Pancreas (tissue), 10 donors: Measurements from ENCODE around the gene CLN6. TPM values are rescaled to one million over a fixed set of nuclear protein-coding genes. Genes with fewer than 3 reads are reported as not detected.
A peak's percentile ranks its signal among the peaks of the same experiment; 100 is the strongest.

Experiments
- ATAC-seq, 4 donors: fragments of 200-7000 bp; cut with Tn5 transposase; one replicate each; pipeline versions ENCODE4 v1.8.0 to v1.9.1; 2020; ENCODE audit warnings: mild to moderate bottlenecking in 4 of 4, moderate library complexity in 4 of 4
- DNase-seq, 6 donors: peaks; one replicate each; pipeline ENCODE4 v3.0.0-alpha.2; 2020
- FAIRE-seq: peaks from 2 replicates; lab custom pipeline; 2012; peaks lifted over from hg19 to GRCh38; lab: Jason Lieb, UNC
- H3K27ac ChIP-seq, 4 donors: fragments of 200-600 bp; sonication (generic); 1 replicate in 3 of 4; 2 replicates in 1 of 4; pipeline versions ENCODE4 v1.5.0 to v1.8.0; 2020
- H3K27me3 ChIP-seq, 4 donors: fragments of 200-600 bp; one replicate each; pipeline ENCODE4 v1.8.0; 2021
- H3K36me3 ChIP-seq, 3 donors: fragments of 200-600 bp; sonication (generic) in 1 of 3; one replicate each; pipeline versions ENCODE4 v1.5.0 to v1.8.0; 2020 to 2021
- H3K4me1 ChIP-seq, 3 donors: fragments of 200-600 bp; one replicate each; pipeline ENCODE4 v1.8.0; 2021
- H3K4me3 ChIP-seq, 4 donors: fragments of 200-600 bp; sonication (generic) in 2 of 4; one replicate each; pipeline versions ENCODE4 v1.5.0 to v1.8.0; 2020 to 2021
- H3K9me3 ChIP-seq, 4 donors: fragments of 200-600 bp; one replicate each; pipeline ENCODE4 v1.8.0; 2021
- WGBS, 2 donors: extraction: QIAGEN DNeasy Blood & Tissue Kit; methylation state at CpG; one replicate each; pipeline ENCODE4 v1.1.7; 2013; 5-methylcytosine and 5-hydroxymethylcytosine counted together
- intact Hi-C, 3 donors: fragments of 100-400 bp; cut with DNase I; formaldehyde crosslinking; loops; one replicate each; pipeline versions ENCODE4 v1.11.1 to v1.14.2; 2022
- polyA plus RNA-seq, 2 donors: library from polyadenylated mRNA; stranded (reverse); fragments of 200-250 nt; gene quantifications; one replicate each; pipeline ENCODE4 v1.2.3, GENCODE V29; 2013
- total RNA-seq, 6 donors: library from RNA; stranded (reverse); fragmentation: NEBNext Ultra II Directional in 4 of 6; extraction: Animal tissue kit (Norgen Biotek cat#: 25700) in 4 of 6; gene quantifications; one replicate each; pipeline versions ENCODE4 v1.2.1 to v1.2.4, GENCODE V29; 2021 to 2023
- TF ChIP-seq, protein P1 (sequence below), 4 donors: fragments of 200-600 bp; sonication (generic) in 3 of 4; IDR thresholded peaks; one replicate each; pipeline versions ENCODE4 v1.5.0 to v1.8.0; 2021; ENCODE audit warnings: antibody characterized with exemption in 4 of 4
- donor health status: healthy with polysubstance abuse.
- donor health status: DM: no; HTN: no; CAD: no; lungs with moderate emphysema.
- donor health status: DM: no; HTN: no; CAD: no.
- donor health status: control.
- donor health status: control.
- donor health status: Bipolar disorder and iron deficiency.
- donor health status: DM: yes; HTN: yes; CAD: no.
- donor health status: DM: no; HTN: no; CAD: no.
- donor health status: DM: no; HTN: no; CAD: no.
- donor health status: DM: yes; HTN: yes; CAD: no.

Gene CLN6
- total and polyA plus RNA-seq, 8 donors = 10.6 to 23.3 (median 13.6) TPM

DNA sequence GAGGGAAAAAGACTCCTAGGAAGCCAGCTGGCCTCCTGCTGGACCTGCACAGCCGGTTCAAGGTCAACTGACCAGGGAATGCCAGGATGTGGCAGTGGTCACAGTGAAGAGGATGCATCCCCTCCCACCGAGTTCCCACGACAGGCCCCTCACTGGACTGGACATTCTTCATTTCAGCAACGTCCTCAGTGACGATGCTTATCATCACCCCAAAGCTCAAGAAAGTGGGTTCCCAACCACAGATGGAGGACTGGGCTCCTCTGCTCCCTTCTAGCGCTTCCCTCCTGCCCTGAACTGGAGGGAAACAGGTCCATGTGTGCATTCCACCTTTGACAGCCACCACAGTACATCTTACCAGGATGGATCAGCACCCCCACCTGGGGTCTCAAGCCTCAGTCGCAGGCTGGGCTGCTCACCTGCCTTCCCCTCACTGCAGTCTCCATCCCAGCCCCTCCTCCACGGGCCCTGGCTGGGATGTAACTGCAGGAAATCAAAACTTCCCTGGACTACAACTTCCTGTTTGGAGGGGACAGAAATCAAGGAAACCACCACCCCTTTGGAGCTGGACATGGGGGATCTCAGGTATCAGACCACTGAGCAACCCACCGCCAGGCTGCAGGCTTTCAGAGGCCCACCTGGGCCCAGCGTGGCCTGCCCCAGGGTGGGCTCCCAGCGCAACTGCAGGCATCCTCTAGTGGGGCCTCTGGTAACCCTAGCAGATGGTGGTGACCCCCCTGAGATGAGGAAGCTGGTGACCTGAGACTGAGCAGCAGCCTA is 31.7 kb downstream of the CLN6 start:
- FAIRE-seq (no peak), DNase-seq (no peak), ATAC-seq (no peak)
- H3K4me1 ChIP-seq = peaks cover 0 to 5% (median 0%) of the 10 kb centered on the region in 3 donors
- H3K9me3 ChIP-seq = no peaks in the 10 kb centered on the region
- 81 to 84% methylated on average over 11 of the region's 11 CpGs for WGBS, 2 donors
- H3K4me3 ChIP-seq = no peak overlapping the region
- H3K27ac ChIP-seq = no peak overlapping the region
- H3K36me3 ChIP-seq = peaks cover 0 to 5% (median 0%) of the 10 kb centered on the region in 3 donors
- TF ChIP-seq, protein P1, sequence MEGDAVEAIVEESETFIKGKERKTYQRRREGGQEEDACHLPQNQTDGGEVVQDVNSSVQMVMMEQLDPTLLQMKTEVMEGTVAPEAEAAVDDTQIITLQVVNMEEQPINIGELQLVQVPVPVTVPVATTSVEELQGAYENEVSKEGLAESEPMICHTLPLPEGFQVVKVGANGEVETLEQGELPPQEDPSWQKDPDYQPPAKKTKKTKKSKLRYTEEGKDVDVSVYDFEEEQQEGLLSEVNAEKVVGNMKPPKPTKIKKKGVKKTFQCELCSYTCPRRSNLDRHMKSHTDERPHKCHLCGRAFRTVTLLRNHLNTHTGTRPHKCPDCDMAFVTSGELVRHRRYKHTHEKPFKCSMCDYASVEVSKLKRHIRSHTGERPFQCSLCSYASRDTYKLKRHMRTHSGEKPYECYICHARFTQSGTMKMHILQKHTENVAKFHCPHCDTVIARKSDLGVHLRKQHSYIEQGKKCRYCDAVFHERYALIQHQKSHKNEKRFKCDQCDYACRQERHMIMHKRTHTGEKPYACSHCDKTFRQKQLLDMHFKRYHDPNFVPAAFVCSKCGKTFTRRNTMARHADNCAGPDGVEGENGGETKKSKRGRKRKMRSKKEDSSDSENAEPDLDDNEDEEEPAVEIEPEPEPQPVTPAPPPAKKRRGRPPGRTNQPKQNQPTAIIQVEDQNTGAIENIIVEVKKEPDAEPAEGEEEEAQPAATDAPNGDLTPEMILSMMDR (IDR thresholded peaks at IDR 0.05) = no peak
- intact Hi-C loops = no loop called here
- H3K27me3 ChIP-seq = no peaks in the 10 kb centered on the region

DNA sequence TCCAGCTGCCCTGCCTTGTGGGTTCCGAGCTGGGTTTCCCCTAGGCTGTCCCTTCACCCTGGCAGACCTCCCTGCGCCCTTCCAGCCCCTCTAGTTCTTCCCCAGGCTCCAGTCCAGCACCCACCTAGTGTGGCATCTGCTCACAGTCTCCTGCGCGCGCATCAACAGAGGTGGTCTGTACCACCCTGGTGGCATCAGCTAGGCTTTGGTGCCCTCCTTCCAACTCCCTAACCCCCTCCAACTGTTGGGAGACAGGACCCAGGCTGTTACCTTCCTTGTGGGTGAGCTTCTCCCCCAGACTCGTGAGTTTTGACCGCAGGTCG is 32.4 kb downstream of the CLN6 start:
- no peaks in the 10 kb centered on the region for H3K9me3 ChIP-seq
- TF ChIP-seq, protein P1 (IDR thresholded peaks at IDR 0.05) = no peak
- peaks cover 0 to 5% (median 0%) of the 10 kb centered on the region in 3 donors for H3K4me1 ChIP-seq
- DNase-seq (no peak), ATAC-seq (no peak), FAIRE-seq (no peak)
- H3K36me3 ChIP-seq = peaks cover 0 to 8% (median 0%) of the 10 kb centered on the region in 3 donors
- H3K27me3 ChIP-seq = no peaks in the 10 kb centered on the region
- no peak overlapping the region for H3K4me3 ChIP-seq
- 95% methylated on average over 7 to 8 of the region's 8 CpGs for WGBS, 2 donors
- intact Hi-C loops = no loop called here
- H3K27ac ChIP-seq = no peak overlapping the region

DNA sequence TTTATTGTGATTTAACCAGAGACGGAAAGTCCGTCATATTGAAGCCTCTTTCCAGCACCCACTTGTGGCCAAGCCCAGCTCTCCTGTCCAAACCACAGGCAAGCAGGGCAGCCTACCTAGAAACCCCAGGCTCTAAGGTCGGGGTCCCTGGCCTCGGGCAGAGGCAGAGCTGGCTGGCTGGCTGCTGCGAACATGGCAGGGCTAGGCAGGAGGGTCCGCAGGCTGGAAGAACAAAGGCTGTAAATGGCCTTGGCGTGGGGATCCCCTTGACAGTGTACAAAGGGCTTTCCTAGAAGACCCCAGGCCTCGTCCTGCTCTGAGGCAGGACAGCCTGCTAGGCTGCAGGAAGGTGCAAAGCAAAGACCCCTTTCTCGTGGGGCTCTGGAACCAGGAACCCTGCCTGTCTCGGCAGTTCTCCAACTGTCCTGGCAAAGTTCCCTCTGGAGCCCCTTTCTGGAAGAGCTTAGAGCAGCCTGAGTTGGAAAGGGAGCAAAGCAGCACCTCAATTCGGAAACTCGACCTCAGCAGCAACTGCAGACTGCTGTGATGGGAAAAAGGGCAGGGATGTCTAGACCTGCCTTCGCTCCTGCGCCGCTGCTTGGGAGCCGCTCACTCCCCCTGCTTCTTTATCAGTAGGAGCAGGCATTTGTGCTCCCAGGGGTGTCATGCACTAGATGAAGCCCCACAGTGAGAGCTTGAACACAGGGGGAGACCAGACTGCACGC is 32.9 kb downstream of the CLN6 start:
- Histone ChIP-seq H3K9me3 (no peaks in the 10 kb centered on the region), H3K27ac (no peak overlapping the region), H3K4me1 (peaks cover 0 to 5% (median 0%) of the 10 kb centered on the region in 3 donors), H3K36me3 (peaks cover 0 to 8% (median 0%) of the 10 kb centered on the region in 3 donors), H3K4me3 (no peak overlapping the region), H3K27me3 (no peaks in the 10 kb centered on the region)
- intact Hi-C loops = no loop called here
- ATAC-seq (no peak), FAIRE-seq (no peak), DNase-seq (no peak)
- TF ChIP-seq, protein P1 (IDR thresholded peaks at IDR 0.05) = no peak
- 88 to 89% methylated on average over 17 of the region's 17 CpGs for WGBS, 2 donors

DNA sequence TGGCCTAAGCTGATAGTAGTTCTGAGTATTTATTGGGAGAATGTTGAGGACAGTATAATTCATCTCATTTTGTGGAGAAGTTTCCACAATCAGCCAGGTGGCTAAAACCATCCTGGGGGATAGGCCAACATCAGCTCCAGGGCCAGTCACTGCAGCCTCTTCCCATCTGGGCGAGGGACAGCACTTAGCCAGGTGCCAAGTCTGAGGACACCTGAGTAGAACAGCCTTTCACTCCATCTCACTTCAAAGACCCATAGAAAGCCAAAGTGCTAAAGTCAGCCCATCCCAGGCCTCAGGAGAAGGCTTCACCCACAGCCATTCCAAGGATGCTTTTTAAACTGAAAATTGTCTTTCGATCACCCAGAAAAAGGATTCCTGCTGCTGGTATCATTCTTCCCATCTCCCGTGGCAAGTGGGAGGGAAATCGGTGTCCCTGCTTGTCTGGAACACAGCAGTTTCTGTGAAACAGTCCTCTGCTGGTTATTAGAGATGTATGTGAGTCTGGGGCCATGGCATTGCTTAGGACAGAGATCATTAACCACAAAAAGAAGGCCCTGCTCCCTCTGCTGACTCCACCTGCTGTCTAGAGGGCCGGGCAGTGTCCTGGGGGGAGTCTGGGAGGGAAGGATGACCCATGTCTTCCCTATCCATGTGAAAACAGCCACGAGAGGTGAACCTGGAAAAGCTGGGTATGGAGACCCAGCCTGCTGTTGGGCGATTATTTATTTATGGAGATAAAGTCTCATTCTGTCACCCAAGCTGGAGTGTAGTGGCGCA is 34.0 kb downstream of the CLN6 start:
- peak overlapping the region in 1 of 4 donors; percentile 5 for H3K27ac ChIP-seq
- WGBS, 2 donors = 90 to 98% methylated on average over 8 of the region's 8 CpGs
- peaks cover 0 to 8% (median 0%) of the 10 kb centered on the region in 3 donors for H3K36me3 ChIP-seq

More for the DNA sequence above, 34.0 kb downstream of the CLN6 start:
- intact Hi-C loops = no loop called here
- no peak for FAIRE-seq
- TF ChIP-seq, protein P1 (IDR thresholded peaks at IDR 0.05) = no peak
- H3K9me3 ChIP-seq = no peaks in the 10 kb centered on the region
- peaks cover 0 to 5% (median 0%) of the 10 kb centered on the region in 3 donors for H3K4me1 ChIP-seq
- no peaks in the 10 kb centered on the region for H3K27me3 ChIP-seq
- no peak overlapping the region for H3K4me3 ChIP-seq
- no peak for DNase-seq
- no peak for ATAC-seq
